ENCODE data around the gene CRTC1.

The CRTC1 gene

GRCh38 chr19:18700501-18701249 is 17.2 kb downstream of the CRTC1 start:
- Histone ChIP-seq H4K20me1 (ENCODE audit: insufficient read depth, low read length) (peaks cover 46% of the 10 kb centered on the region), H3K4me1 (ENCODE audit: insufficient read depth, low read length) (peaks cover 20% of the 10 kb centered on the region), H3K4me2 (ENCODE audit: insufficient read depth, low read length) (peak overlapping the region; percentile 60), H3K9me3 (ENCODE audit: insufficient read depth, low read length, severe bottlenecking) (no peaks in the 10 kb centered on the region), H3K4me3 (ENCODE audit: low read depth in 1 of 2, low read length in 2 of 2) (peak overlapping the region in 1 of 2 experiments; percentile 44; a peak in 2 of 4 replicates), H3K27me3 (ENCODE audit: insufficient read depth, low read length, poor library complexity) (no peaks in the 10 kb centered on the region), H3K9ac (ENCODE audit: low read depth, low read length) (peak overlapping the region; percentile 32), H3K36me3 (ENCODE audit: insufficient read depth, low read length) (no peaks in the 10 kb centered on the region), H3K27ac (ENCODE audit: low read length) (no peak overlapping the region), H2AFZ (ENCODE audit: low read depth, low read length) (no peak overlapping the region; the same call in 1 of the 2 replicates), H3K79me2 (ENCODE audit: insufficient read depth, low read length) (peaks cover 21% of the 10 kb centered on the region; the same call in 1 of the 2 replicates)
- DNase-seq (peak; percentile 57), ATAC-seq (ENCODE audit: insufficient read depth, low read depth) (peak; percentile 91)
- no peak for TF ChIP-seq CTCF (IDR thresholded peaks at IDR 0.05; ENCODE audit: borderline replicate concordance, extremely low read depth, low read length, poor library complexity, severe bottlenecking)
- TF ChIP-seq EZH2 (IDR thresholded peaks at IDR 0.05; ENCODE audit: borderline replicate concordance, low read depth, low read length, severe bottlenecking) = no peak

- Histone ChIP-seq H3K4me2 (ENCODE audit: insufficient read depth, low read length) (peak overlapping the region; percentile 60), H3K9me3 (ENCODE audit: insufficient read depth, low read length, severe bottlenecking) (no peaks in the 10 kb centered on the region), H3K4me1 (ENCODE audit: insufficient read depth, low read length) (peaks cover 20% of the 10 kb centered on the region), H3K9ac (ENCODE audit: low read depth, low read length) (peak overlapping the region; percentile 32; the same call in 1 of the 2 replicates), H4K20me1 (ENCODE audit: insufficient read depth, low read length) (peaks cover 41% of the 10 kb centered on the region), H3K79me2 (ENCODE audit: insufficient read depth, low read length) (peaks cover 16% of the 10 kb centered on the region; the same call in 1 of the 2 replicates), H3K36me3 (ENCODE audit: insufficient read depth, low read length) (no peaks in the 10 kb centered on the region), H2AFZ (ENCODE audit: low read depth, low read length) (no peak overlapping the region), H3K4me3 (ENCODE audit: low read depth in 1 of 2, low read length in 2 of 2) (peak overlapping the region in 1 of 2 experiments; percentile 44; a peak in 1 of 4 replicates), H3K27ac (ENCODE audit: low read length) (no peak overlapping the region), H3K27me3 (ENCODE audit: insufficient read depth, low read length, poor library complexity) (no peaks in the 10 kb centered on the region)
- TF ChIP-seq CTCF (IDR thresholded peaks at IDR 0.05; ENCODE audit: borderline replicate concordance, extremely low read depth, low read length, poor library complexity, severe bottlenecking) = no peak
- TF ChIP-seq EZH2 (IDR thresholded peaks at IDR 0.05; ENCODE audit: borderline replicate concordance, low read depth, low read length, severe bottlenecking) = no peak
- no peak for DNase-seq
- ATAC-seq (ENCODE audit: insufficient read depth, low read depth) = peak; percentile 8; the same call in 1 of the 3 replicates
These were observed 17.7 kb downstream of the CRTC1 start for GRCh38 chr19:18701250-18701608.

- H3K36me3 ChIP-seq (ENCODE audit: insufficient read depth, low read length) = no peaks in the 10 kb centered on the region
- TF ChIP-seq EZH2 (IDR thresholded peaks at IDR 0.05; ENCODE audit: borderline replicate concordance, low read depth, low read length, severe bottlenecking) (no peak), CTCF (IDR thresholded peaks at IDR 0.05; ENCODE audit: borderline replicate concordance, extremely low read depth, low read length, poor library complexity, severe bottlenecking) (no peak)
- H3K79me2 ChIP-seq (ENCODE audit: insufficient read depth, low read length) = peaks cover 9% of the 10 kb centered on the region; the same call in 1 of the 2 replicates
- ATAC-seq (ENCODE audit: insufficient read depth, low read depth) (no peak), DNase-seq (no peak)
- peaks cover 20% of the 10 kb centered on the region for H3K4me1 ChIP-seq (ENCODE audit: insufficient read depth, low read length)
- peaks cover 34% of the 10 kb centered on the region for H4K20me1 ChIP-seq (ENCODE audit: insufficient read depth, low read length)
- no peak overlapping the region for H3K9ac ChIP-seq (ENCODE audit: low read depth, low read length)
- no peak overlapping the region for H3K27ac ChIP-seq (ENCODE audit: low read length)
- H2AFZ ChIP-seq (ENCODE audit: low read depth, low read length) = no peak overlapping the region
- H3K4me3 ChIP-seq (ENCODE audit: low read depth in 1 of 2, low read length in 2 of 2) = no peak overlapping the region
- no peaks in the 10 kb centered on the region for H3K9me3 ChIP-seq (ENCODE audit: insufficient read depth, low read length, severe bottlenecking)
- H3K4me2 ChIP-seq (ENCODE audit: insufficient read depth, low read length) = no peak overlapping the region
- no peaks in the 10 kb centered on the region for H3K27me3 ChIP-seq (ENCODE audit: insufficient read depth, low read length, poor library complexity)
These were observed 20.6 kb downstream of the CRTC1 start for GRCh38 chr19:18704054-18704453.
